Chondrocyte (in vitro differentiated cells): ENCODE data around the gene PBRM1. TPM values are rescaled to one million over a fixed set of nuclear protein-coding genes. Genes with fewer than 3 reads are reported as not detected.

Experiments
- DNase-seq: peaks from one replicate; pipeline ENCODE4 v3.0.0; 2021; ENCODE audit warnings: mixed read lengths, low spot score
- H3K27ac Mint-ChIP-seq: one replicate; pipeline ENCODE4 v1.8.0; 2021; ENCODE audit warnings: mild to moderate bottlenecking, moderate library complexity, mixed read lengths; ENCODE audit not compliant: unreplicated experiment
- H3K27me3 Mint-ChIP-seq: 2 replicates; pipeline ENCODE4 v1.8.0; 2021; ENCODE audit warnings: low read depth, mixed read lengths
- H3K36me3 Mint-ChIP-seq: 2 replicates; pipeline ENCODE4 v1.8.0; 2021; ENCODE audit warnings: low read depth, mixed read lengths
- H3K4me1 Mint-ChIP-seq: 2 replicates; pipeline ENCODE4 v1.8.0; 2021; ENCODE audit warnings: low read depth, mild to moderate bottlenecking, mixed read lengths
- H3K4me3 Mint-ChIP-seq: one replicate; pipeline ENCODE4 v1.8.0; 2021; ENCODE audit warnings: mild to moderate bottlenecking, moderate library complexity, mixed read lengths; ENCODE audit not compliant: unreplicated experiment
- H3K9me3 Mint-ChIP-seq: 2 replicates; pipeline ENCODE4 v1.8.0; 2021; ENCODE audit warnings: low read depth, mixed read lengths
- total RNA-seq: library from RNA; stranded (reverse); gene quantifications from 3 replicates; pipeline ENCODE4 v1.2.1, GENCODE V29; 2021
- TF ChIP-seq, protein P1 (sequence below): fragments of 200-600 bp; sonication (generic); IDR thresholded peaks from 2 replicates; pipeline ENCODE4 v1.5.0; 2021; ENCODE audit warnings: antibody characterized with exemption, mild to moderate bottlenecking, moderate library complexity

Gene PBRM1
- total RNA-seq, 1 donor from 2014 or later, result 69.0 TPM

DNA sequence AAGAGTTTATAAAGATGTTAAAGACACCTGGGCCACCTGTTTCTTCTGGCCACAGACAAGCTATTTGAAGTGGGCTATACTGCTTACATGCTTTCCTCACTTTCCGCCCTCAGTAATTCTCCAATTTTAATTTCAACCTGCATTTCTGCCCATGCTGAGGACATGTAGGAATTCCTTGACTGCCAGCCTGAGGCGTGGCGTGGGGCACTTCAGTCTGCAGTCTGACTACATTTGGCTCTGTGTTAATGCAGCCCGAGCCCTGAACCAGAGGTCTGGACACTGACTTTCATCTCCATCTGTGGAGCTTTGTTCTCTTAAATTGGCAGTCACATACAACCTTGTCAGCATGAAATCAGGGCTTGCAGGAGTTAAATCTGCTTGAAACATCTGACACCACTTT lies 140.8 kb downstream of the PBRM1 start:
- H3K36me3 Mint-ChIP-seq, result peaks cover 15% of the 10 kb centered on the region
- no peak overlapping the region for H3K27ac Mint-ChIP-seq
- H3K4me3 Mint-ChIP-seq, result no peak overlapping the region
- TF ChIP-seq, protein P1, sequence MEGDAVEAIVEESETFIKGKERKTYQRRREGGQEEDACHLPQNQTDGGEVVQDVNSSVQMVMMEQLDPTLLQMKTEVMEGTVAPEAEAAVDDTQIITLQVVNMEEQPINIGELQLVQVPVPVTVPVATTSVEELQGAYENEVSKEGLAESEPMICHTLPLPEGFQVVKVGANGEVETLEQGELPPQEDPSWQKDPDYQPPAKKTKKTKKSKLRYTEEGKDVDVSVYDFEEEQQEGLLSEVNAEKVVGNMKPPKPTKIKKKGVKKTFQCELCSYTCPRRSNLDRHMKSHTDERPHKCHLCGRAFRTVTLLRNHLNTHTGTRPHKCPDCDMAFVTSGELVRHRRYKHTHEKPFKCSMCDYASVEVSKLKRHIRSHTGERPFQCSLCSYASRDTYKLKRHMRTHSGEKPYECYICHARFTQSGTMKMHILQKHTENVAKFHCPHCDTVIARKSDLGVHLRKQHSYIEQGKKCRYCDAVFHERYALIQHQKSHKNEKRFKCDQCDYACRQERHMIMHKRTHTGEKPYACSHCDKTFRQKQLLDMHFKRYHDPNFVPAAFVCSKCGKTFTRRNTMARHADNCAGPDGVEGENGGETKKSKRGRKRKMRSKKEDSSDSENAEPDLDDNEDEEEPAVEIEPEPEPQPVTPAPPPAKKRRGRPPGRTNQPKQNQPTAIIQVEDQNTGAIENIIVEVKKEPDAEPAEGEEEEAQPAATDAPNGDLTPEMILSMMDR, result no peak
- H3K27me3 Mint-ChIP-seq, result no peaks in the 10 kb centered on the region
- no peaks in the 10 kb centered on the region for H3K9me3 Mint-ChIP-seq
- no peak for DNase-seq
- H3K4me1 Mint-ChIP-seq, result peaks cover 25% of the 10 kb centered on the region

DNA sequence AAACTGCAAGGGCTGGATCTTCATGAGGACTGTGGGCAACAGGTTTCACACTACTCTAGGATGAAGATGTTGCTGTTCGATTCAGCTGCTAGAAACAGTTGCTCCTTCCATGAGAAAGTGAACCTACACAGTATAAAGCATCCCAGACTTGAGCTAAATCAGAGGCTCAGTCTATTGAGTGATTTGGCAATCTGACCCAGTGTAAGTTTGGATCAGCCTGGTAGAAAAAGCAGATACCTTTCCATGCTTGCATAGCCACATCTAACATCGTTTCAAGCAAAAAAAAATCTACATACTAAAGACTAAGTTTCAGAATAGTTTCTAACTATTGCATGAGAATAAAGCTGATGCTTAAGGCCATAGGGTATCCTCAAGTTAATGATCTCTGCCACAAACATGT lies 144.7 kb downstream of the PBRM1 start:
- DNase-seq, result no peak
- TF ChIP-seq, protein P1, result no peak
- H3K4me1 Mint-ChIP-seq, result peaks cover 53% of the 10 kb centered on the region
- H3K27me3 Mint-ChIP-seq, result no peaks in the 10 kb centered on the region
- H3K36me3 Mint-ChIP-seq, result peaks cover 13% of the 10 kb centered on the region
- no peaks in the 10 kb centered on the region for H3K9me3 Mint-ChIP-seq
- H3K27ac Mint-ChIP-seq, result no peak overlapping the region
- H3K4me3 Mint-ChIP-seq, result no peak overlapping the region

DNA sequence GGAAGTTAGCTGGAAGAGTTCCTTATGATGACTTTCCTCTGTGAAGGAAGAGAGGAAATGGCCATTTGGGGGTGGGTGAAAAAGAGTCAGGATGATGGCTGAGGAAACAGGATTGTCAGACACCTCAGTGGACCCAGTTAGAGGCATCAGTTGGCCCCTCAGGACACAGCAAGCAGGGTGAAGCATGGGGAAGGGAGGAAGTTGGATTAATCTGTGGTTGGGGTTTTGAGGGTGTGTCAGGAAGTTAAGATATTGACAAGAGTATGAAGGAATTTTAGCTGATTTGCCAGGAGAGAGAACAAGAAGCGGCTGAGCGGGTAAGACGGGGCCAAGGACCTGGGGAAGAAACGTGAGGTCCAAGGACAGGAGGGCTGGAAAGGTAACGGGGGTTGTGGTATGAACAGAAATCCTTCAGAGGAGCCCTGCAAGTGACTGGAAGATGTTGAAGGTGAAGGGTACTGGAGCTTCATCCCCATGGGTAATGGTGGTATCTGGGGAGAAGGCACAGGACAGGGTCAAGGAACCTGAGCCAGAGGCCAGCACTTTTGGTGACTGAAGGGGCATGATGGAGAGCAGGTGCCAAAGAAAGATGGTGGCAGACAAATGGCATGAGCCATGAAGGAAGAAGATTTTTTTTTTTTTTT lies 146.6 kb downstream of the PBRM1 start:
- no peak for DNase-seq
- TF ChIP-seq, protein P1, result no peak
- H3K27me3 Mint-ChIP-seq, result no peaks in the 10 kb centered on the region
- peaks cover 52% of the 10 kb centered on the region for H3K4me1 Mint-ChIP-seq
- peak overlapping the region; percentile 82 for H3K27ac Mint-ChIP-seq
- H3K36me3 Mint-ChIP-seq, result peaks cover 13% of the 10 kb centered on the region
- H3K4me3 Mint-ChIP-seq, result peak overlapping the region; percentile 98
- H3K9me3 Mint-ChIP-seq, result no peaks in the 10 kb centered on the region

DNA sequence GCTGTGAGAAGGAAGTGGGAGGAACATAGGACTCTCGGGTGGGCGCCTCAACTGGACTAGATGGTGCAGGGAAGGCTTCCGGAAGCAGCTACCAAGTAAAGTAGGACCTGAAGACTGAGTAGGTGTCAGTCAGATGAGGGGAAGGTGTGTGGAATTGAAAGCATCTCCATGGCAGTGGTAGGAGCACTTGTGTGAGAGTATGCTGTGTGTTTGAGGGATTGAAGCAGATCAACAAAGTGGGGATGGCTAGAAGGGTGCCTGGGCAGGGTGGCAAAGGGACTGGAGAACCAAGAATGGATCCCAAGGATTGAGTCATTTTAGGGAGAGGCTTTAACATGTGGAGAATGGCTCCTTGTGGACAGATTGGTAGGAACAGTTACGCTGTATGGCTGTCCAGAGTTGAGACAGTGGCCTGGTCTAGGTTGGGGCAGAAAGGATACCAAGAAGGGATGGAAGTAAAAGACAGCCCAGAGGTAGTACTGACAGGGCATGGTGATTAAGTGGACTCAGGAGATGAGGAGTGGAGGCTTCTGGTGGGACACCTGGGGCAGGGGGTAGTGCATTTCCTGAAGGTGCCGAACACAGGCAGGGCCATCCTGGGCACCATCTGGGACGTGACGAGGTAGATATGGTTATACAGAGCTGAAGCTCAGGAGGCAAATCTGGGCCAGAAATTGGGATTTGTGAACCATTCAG lies 147.8 kb downstream of the PBRM1 start:
- peak overlapping the region; percentile 97 for H3K27ac Mint-ChIP-seq
- peaks cover 12% of the 10 kb centered on the region for H3K36me3 Mint-ChIP-seq
- peaks cover 52% of the 10 kb centered on the region for H3K4me1 Mint-ChIP-seq
- TF ChIP-seq, protein P1, result no peak
- H3K9me3 Mint-ChIP-seq, result no peaks in the 10 kb centered on the region
- H3K4me3 Mint-ChIP-seq, result peak overlapping the region; percentile 98
- no peak for DNase-seq
- H3K27me3 Mint-ChIP-seq, result no peaks in the 10 kb centered on the region

DNA sequence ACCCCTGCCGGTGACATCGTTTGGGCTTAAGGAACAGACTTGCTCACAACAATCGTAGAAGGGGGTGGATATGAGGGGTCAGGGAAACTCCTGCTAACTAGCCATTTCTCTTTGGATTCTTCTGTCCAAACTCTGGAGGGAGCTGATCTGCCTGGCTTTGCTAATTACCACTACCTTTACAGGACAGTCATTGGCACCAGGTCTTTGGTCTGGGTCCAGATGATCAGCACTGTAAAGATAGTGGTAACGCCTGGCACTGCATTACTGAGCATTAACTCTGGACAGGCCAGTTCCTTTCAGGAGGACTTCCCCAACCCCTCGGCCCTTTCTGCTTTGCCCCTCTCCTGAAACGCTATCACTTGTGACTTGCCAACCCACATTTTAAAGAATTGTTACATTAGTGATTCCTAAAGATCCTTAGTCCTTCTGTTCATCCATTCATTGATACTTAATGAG lies 148.5 kb downstream of the PBRM1 start:
- TF ChIP-seq, protein P1, result no peak
- H3K27ac Mint-ChIP-seq, result peak overlapping the region; percentile 97
- H3K4me3 Mint-ChIP-seq, result peak overlapping the region; percentile 98
- peaks cover 57% of the 10 kb centered on the region for H3K4me1 Mint-ChIP-seq
- H3K27me3 Mint-ChIP-seq, result no peaks in the 10 kb centered on the region
- DNase-seq, result no peak
- H3K36me3 Mint-ChIP-seq, result peaks cover 12% of the 10 kb centered on the region
- H3K9me3 Mint-ChIP-seq, result no peaks in the 10 kb centered on the region
